ENCODE measurements around the gene RADIL. TPM values are rescaled to one million over a fixed set of nuclear protein-coding genes. Genes with fewer than 3 reads are reported as not detected.
A peak's percentile ranks its signal among the peaks of the same experiment; 100 is the strongest.

Gene RADIL
- total RNA-seq, 1 donor from 2014 or later = 2.4 TPM

DNA sequence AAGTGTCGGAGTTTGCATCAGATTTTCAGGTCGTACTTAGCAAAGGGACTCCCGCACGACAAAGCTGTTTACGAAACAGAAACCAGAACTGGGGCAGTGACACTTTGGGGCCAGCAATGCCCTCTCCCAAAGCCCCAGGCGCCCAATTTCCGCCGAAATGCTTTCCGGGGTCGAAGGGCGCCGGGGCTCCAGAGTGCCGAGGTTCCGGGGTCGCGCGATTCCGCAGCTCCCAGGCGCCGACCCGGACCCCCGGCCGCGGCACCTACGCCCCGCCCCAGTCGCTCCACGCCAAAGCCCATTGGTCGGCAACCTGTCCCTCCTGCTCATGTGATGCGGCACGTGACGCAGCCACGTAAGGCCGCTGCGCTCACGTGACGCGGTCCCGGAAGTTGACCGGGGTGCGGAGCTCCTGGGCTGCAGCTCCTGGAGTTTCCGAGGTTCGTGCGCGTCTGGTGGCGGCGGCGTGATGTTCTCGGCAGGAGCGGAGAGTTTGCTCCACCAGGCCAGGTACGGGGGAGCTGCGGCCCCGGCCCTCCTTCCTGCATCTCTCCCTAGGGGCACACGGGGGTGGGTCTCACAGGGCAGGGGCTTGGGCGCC lies 108.2 kb downstream of the RADIL start, which contains the start of gene AP5Z1:
AP5Z1 (plus strand) TSS at position 374 of the 598 bp plus-strand sequence; CDS start at position 467, 93 bp downstream.
- TF ChIP-seq, protein P1, sequence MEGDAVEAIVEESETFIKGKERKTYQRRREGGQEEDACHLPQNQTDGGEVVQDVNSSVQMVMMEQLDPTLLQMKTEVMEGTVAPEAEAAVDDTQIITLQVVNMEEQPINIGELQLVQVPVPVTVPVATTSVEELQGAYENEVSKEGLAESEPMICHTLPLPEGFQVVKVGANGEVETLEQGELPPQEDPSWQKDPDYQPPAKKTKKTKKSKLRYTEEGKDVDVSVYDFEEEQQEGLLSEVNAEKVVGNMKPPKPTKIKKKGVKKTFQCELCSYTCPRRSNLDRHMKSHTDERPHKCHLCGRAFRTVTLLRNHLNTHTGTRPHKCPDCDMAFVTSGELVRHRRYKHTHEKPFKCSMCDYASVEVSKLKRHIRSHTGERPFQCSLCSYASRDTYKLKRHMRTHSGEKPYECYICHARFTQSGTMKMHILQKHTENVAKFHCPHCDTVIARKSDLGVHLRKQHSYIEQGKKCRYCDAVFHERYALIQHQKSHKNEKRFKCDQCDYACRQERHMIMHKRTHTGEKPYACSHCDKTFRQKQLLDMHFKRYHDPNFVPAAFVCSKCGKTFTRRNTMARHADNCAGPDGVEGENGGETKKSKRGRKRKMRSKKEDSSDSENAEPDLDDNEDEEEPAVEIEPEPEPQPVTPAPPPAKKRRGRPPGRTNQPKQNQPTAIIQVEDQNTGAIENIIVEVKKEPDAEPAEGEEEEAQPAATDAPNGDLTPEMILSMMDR (IDR thresholded peaks at IDR 0.05; ENCODE audit: unreplicated experiment) = no peak
- Mint-ChIP-seq H3K4me1 (ENCODE audit: unreplicated experiment) (peaks cover 29% of the 10 kb centered on the region), H3K4me3 (ENCODE audit: unreplicated experiment) (peak within 1 kb of the TSS; percentile 99), H3K36me3 (ENCODE audit: low read depth, unreplicated experiment) (peaks cover 24% of the 10 kb centered on the region), H3K27ac (ENCODE audit: unreplicated experiment) (peak within 1 kb of the TSS; percentile 99), H3K27me3 (ENCODE audit: unreplicated experiment) (peaks cover 21% of the 10 kb centered on the region), H3K9me3 (ENCODE audit: unreplicated experiment) (no peaks in the 10 kb centered on the region)
- peak; percentile 90 for DNase-seq (ENCODE audit: low spot score)

DNA sequence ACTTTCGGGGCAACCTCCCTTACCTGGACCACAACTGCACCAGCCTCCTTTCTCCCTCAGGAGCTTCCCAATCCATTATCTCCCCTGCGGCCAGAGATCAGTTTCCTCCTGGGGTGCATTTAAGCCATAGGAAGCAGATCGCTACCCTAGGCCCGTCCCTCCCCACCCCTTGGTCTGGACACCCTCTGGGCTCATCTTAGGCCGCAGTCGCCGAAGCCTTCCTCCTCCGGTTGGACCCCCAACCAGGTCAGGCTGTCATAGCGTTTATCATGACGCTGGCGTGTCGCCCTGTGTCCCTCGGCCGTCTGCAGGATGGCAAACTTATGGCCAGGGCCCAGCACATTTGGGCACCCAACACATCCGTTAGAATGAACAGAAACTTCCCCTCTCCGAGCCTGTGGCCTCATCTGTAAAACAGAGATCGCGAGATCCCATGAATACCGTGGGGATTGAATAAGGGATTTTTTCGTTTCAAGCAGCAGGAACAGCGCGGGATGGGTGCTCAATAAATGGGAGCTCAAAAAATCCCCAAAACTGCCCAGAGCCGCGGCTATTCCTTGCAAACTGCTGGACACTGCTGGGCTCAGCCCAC lies 108.8 kb downstream of the RADIL start:
- TF ChIP-seq, protein P1 (IDR thresholded peaks at IDR 0.05; ENCODE audit: unreplicated experiment) = no peak
- Mint-ChIP-seq H3K4me3 (ENCODE audit: unreplicated experiment) (peak overlapping the region; percentile 99), H3K27ac (ENCODE audit: unreplicated experiment) (peak overlapping the region; percentile 86), H3K9me3 (ENCODE audit: unreplicated experiment) (no peaks in the 10 kb centered on the region), H3K27me3 (ENCODE audit: unreplicated experiment) (peaks cover 23% of the 10 kb centered on the region), H3K4me1 (ENCODE audit: unreplicated experiment) (peaks cover 29% of the 10 kb centered on the region), H3K36me3 (ENCODE audit: low read depth, unreplicated experiment) (peaks cover 24% of the 10 kb centered on the region)
- no peak for DNase-seq (ENCODE audit: low spot score)

DNA sequence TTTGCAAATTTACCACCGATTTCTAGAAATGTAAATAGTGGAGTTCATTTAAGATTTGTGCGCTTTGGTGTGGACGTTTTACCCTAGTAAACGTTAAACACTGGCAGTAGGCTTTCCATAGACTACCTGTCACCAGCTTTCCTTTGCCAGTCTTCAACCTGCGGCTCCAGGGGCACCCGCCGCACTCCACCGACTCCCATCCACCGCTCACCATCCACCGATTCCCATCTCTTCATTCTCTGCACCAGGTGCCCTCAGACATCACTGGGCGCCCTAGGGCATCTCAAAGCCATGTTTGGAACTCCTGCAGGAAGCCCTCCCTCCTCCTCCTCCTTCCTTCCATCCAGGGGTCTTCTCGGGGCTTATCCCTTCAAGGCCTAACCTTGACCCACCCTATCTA lies 109.5 kb downstream of the RADIL start:
- TF ChIP-seq, protein P1 (IDR thresholded peaks at IDR 0.05; ENCODE audit: unreplicated experiment) = no peak
- Mint-ChIP-seq H3K36me3 (ENCODE audit: low read depth, unreplicated experiment) (peaks cover 24% of the 10 kb centered on the region), H3K4me1 (ENCODE audit: unreplicated experiment) (peaks cover 29% of the 10 kb centered on the region), H3K27me3 (ENCODE audit: unreplicated experiment) (peaks cover 28% of the 10 kb centered on the region), H3K27ac (ENCODE audit: unreplicated experiment) (peak overlapping the region; percentile 22), H3K4me3 (ENCODE audit: unreplicated experiment) (peak overlapping the region; percentile 66), H3K9me3 (ENCODE audit: unreplicated experiment) (no peaks in the 10 kb centered on the region)
- no peak for DNase-seq (ENCODE audit: low spot score)

DNA sequence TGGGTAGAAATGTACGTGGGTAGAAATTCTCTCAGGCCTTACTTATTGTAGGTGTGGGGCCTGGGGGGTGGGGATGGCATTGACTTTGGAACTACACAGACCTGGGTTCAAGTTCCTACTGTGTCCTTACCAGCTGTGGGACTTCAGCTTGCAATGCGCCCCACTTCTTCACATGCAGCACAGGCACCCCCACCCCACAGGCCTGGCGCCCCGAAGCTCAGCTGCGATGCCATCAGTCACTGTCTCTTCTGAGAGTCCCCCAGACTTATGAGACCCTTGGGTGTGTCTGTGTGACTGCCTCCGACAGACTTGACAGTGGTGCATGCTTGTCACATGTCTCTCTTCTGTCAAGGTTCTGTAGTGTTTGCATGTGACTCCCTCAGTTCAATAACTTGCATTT lies 111.2 kb downstream of the RADIL start:
- peaks cover 23% of the 10 kb centered on the region for H3K4me1 Mint-ChIP-seq (ENCODE audit: unreplicated experiment)
- DNase-seq (ENCODE audit: low spot score) = no peak
- no peaks in the 10 kb centered on the region for H3K9me3 Mint-ChIP-seq (ENCODE audit: unreplicated experiment)
- H3K27me3 Mint-ChIP-seq (ENCODE audit: unreplicated experiment) = peaks cover 34% of the 10 kb centered on the region
- H3K27ac Mint-ChIP-seq (ENCODE audit: unreplicated experiment) = no peak overlapping the region
- no peak overlapping the region for H3K4me3 Mint-ChIP-seq (ENCODE audit: unreplicated experiment)
- TF ChIP-seq, protein P1 (IDR thresholded peaks at IDR 0.05; ENCODE audit: unreplicated experiment) = no peak
- H3K36me3 Mint-ChIP-seq (ENCODE audit: low read depth, unreplicated experiment) = peaks cover 24% of the 10 kb centered on the region

DNA sequence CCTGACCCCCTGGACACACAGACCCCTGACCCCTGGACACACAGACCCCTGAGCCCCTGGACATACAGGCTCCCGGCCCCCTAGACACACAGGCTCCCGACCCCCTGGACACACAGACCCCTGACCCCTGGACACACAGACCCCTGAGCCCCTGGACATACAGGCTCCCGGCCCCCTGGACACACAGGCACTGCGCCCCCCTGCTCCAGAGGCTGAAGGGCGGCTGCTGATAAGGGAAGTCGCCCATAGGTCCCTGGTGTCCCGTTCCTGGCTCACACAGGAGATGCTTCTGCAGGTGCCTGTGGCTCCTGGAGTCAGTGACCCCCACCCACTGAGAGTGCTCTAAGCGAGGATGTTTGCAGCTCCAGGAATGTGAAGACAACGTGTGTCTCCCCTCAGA lies 111.8 kb downstream of the RADIL start:
- Mint-ChIP-seq H3K4me1 (ENCODE audit: unreplicated experiment) (peaks cover 19% of the 10 kb centered on the region), H3K27me3 (ENCODE audit: unreplicated experiment) (peaks cover 35% of the 10 kb centered on the region), H3K36me3 (ENCODE audit: low read depth, unreplicated experiment) (peaks cover 24% of the 10 kb centered on the region), H3K4me3 (ENCODE audit: unreplicated experiment) (no peak overlapping the region), H3K9me3 (ENCODE audit: unreplicated experiment) (no peaks in the 10 kb centered on the region), H3K27ac (ENCODE audit: unreplicated experiment) (no peak overlapping the region)
- no peak for DNase-seq (ENCODE audit: low spot score)
- TF ChIP-seq, protein P1 (IDR thresholded peaks at IDR 0.05; ENCODE audit: unreplicated experiment) = no peak
